ENCODE measurements around the gene PAEP. TPM values are rescaled to one million over a fixed set of nuclear protein-coding genes. Genes with fewer than 3 reads are reported as not detected.

PAEP gene
- total and polyA plus RNA-seq, 8 donors, result not detected

- H3K27ac ChIP-seq, result no peak overlapping the region
- DNase-seq, result peak in 1 of 2 donors; percentile 2
- peaks cover 0 to 4% (median 1%) of the 10 kb centered on the region in 4 donors for H3K9me3 ChIP-seq
- TF ChIP-seq CTCF (IDR thresholded peaks at IDR 0.05), result no peak
- no peak for TF ChIP-seq POLR2A (IDR thresholded peaks at IDR 0.05)
- TF ChIP-seq POLR2AphosphoS5 (IDR thresholded peaks at IDR 0.05), result no peak
- no peak for TF ChIP-seq EP300 (IDR thresholded peaks at IDR 0.05)
- H3K36me3 ChIP-seq, result no peaks in the 10 kb centered on the region
- 74 to 80% (median 79%) methylated on average over 13 to 17 of the region's 17 CpGs for WGBS, 5 donors
- no peak overlapping the region for H3K4me3 ChIP-seq
- H3K27me3 ChIP-seq, result peaks cover 0 to 22% (median 0%) of the 10 kb centered on the region in 3 donors
- no peaks in the 10 kb centered on the region for H3K4me1 ChIP-seq
- intact Hi-C loops (cut with DNase I; ENCODE audit: low total_unique reads), result no loop called here
Measured at GRCh38 chr9:135514342-135515082, 47.0 kb upstream of the PAEP start.

GRCh38 chr9:135515083-135515951 lies 46.2 kb upstream of the PAEP start:
- Histone ChIP-seq H3K27ac (no peak overlapping the region), H3K4me3 (no peak overlapping the region), H3K27me3 (peaks cover 0 to 22% (median 0%) of the 10 kb centered on the region in 3 donors), H3K36me3 (no peaks in the 10 kb centered on the region), H3K4me1 (no peaks in the 10 kb centered on the region), H3K9me3 (no peaks in the 10 kb centered on the region)
- intact Hi-C loops (cut with DNase I; ENCODE audit: low total_unique reads), result no loop called here
- WGBS, 5 donors, result 76 to 85% (median 80%) methylated on average over 20 to 31 of the region's 31 CpGs
- no peak for TF ChIP-seq POLR2AphosphoS5 (IDR thresholded peaks at IDR 0.05)
- no peak for TF ChIP-seq CTCF (IDR thresholded peaks at IDR 0.05)
- TF ChIP-seq POLR2A (IDR thresholded peaks at IDR 0.05), result no peak
- no peak for TF ChIP-seq EP300 (IDR thresholded peaks at IDR 0.05)
- peak in 1 of 2 donors; percentile 11 for DNase-seq

GRCh38 chr9:135516132-135516860 lies 45.3 kb upstream of the PAEP start:
- intact Hi-C loops (cut with DNase I; ENCODE audit: low total_unique reads), result no loop called here
- no peak overlapping the region for H3K27ac ChIP-seq
- WGBS, 5 donors, result 68 to 75% (median 71%) methylated on average over 24 to 25 of the region's 25 CpGs
- H3K36me3 ChIP-seq, result no peaks in the 10 kb centered on the region
- TF ChIP-seq CTCF (IDR thresholded peaks at IDR 0.05), result no peak
- no peak for TF ChIP-seq POLR2A (IDR thresholded peaks at IDR 0.05)
- no peak for TF ChIP-seq POLR2AphosphoS5 (IDR thresholded peaks at IDR 0.05)
- TF ChIP-seq EP300 (IDR thresholded peaks at IDR 0.05), result no peak
- no peaks in the 10 kb centered on the region for H3K9me3 ChIP-seq
- no peak overlapping the region for H3K4me3 ChIP-seq
- DNase-seq, result peak in 1 of 2 donors; percentile 9
- no peaks in the 10 kb centered on the region for H3K4me1 ChIP-seq
- H3K27me3 ChIP-seq, result peaks cover 0 to 27% (median 4%) of the 10 kb centered on the region in 3 donors

GRCh38 chr9:135517407-135517822 lies 44.1 kb upstream of the PAEP start:
- H3K4me3 ChIP-seq, result no peak overlapping the region
- TF ChIP-seq POLR2A (IDR thresholded peaks at IDR 0.05) (no peak), POLR2AphosphoS5 (IDR thresholded peaks at IDR 0.05) (no peak), CTCF (IDR thresholded peaks at IDR 0.05) (no peak), EP300 (IDR thresholded peaks at IDR 0.05) (no peak)
- H3K36me3 ChIP-seq, result no peaks in the 10 kb centered on the region
- intact Hi-C loops (cut with DNase I; ENCODE audit: low total_unique reads), result no loop called here
- WGBS, 5 donors, result 90 to 93% (median 92%) methylated on average over 24 of the region's 24 CpGs
- DNase-seq, result peak in 1 of 2 donors; percentile 17
- peaks cover 0 to 36% (median 8%) of the 10 kb centered on the region in 3 donors for H3K27me3 ChIP-seq
- H3K4me1 ChIP-seq, result no peaks in the 10 kb centered on the region
- H3K9me3 ChIP-seq, result no peaks in the 10 kb centered on the region
- no peak overlapping the region for H3K27ac ChIP-seq
